Measurements from ENCODE around the gene FBXO45.
"Not testable (repeated sequence)": the region's sequence is repeated elsewhere in the genome, so short reads cannot be mapped to it uniquely, and the experiment has no call there.

Gene FBXO45

GRCh38 chr3:196569003-196569516 is 600 bp downstream of the FBXO45 start:
- H3K4me3 ChIP-seq (ENCODE audit: low read depth, low read length) = peak overlapping the region; percentile 71

GRCh38 chr3:196570332-196570731 is 1.9 kb downstream of the FBXO45 start:
- H3K27ac ChIP-seq; H3K27me3 ChIP-seq (ENCODE audit: control insufficient read depth, insufficient read depth, low read length); H3K9ac ChIP-seq; H3K9me3 ChIP-seq (ENCODE audit: control insufficient read depth, low read length); H2AFZ ChIP-seq; H3K4me1 ChIP-seq; H3K4me2 ChIP-seq (ENCODE audit: low read length); H3K4me3 ChIP-seq (ENCODE audit: low read depth, low read length); H3K36me3 ChIP-seq (ENCODE audit: control insufficient read depth, insufficient read depth, low read length): not testable (repeated sequence)
- peaks cover 41% of the 10 kb centered on the region for H3K79me2 ChIP-seq

More at GRCh38 chr3:196569003-196569516, 600 bp downstream of the FBXO45 start:
- H3K4me2 ChIP-seq (ENCODE audit: low read length) = peak overlapping the region; percentile 61
- no peaks in the 10 kb centered on the region for H3K9me3 ChIP-seq (ENCODE audit: control insufficient read depth, low read length)
- peaks cover 33% of the 10 kb centered on the region for H3K79me2 ChIP-seq
- TF ChIP-seq CTCF (IDR thresholded peaks at IDR 0.05) = no peak
- H3K27me3 ChIP-seq (ENCODE audit: control insufficient read depth, insufficient read depth, low read length) = no peaks in the 10 kb centered on the region
- H3K4me1 ChIP-seq = peaks cover 4% of the 10 kb centered on the region
- H3K9ac ChIP-seq = no peak overlapping the region
- H2AFZ ChIP-seq = peak overlapping the region; percentile 77
- no peaks in the 10 kb centered on the region for H3K36me3 ChIP-seq (ENCODE audit: control insufficient read depth, insufficient read depth, low read length)
- H3K27ac ChIP-seq = peak overlapping the region; percentile 60

- Histone ChIP-seq H3K9ac (no peak overlapping the region), H3K79me2 (peaks cover 45% of the 10 kb centered on the region), H3K36me3 (ENCODE audit: control insufficient read depth, insufficient read depth, low read length) (no peaks in the 10 kb centered on the region), H3K9me3 (ENCODE audit: control insufficient read depth, low read length) (no peaks in the 10 kb centered on the region), H2AFZ (no peak overlapping the region), H3K27me3 (ENCODE audit: control insufficient read depth, insufficient read depth, low read length) (no peaks in the 10 kb centered on the region), H3K4me1 (peaks cover under 1% of the 10 kb centered on the region), H3K27ac (no peak overlapping the region), H3K4me2 (ENCODE audit: low read length) (no peak overlapping the region), H3K4me3 (ENCODE audit: low read depth, low read length) (no peak overlapping the region)
- TF ChIP-seq CTCF (IDR thresholded peaks at IDR 0.05) = no peak
Measured at GRCh38 chr3:196572389-196572788, 3.9 kb downstream of the FBXO45 start.

GRCh38 chr3:196585044-196585757 is 16.7 kb downstream of the FBXO45 start:
- H3K9ac ChIP-seq = no peak overlapping the region
- no peak overlapping the region for H3K4me3 ChIP-seq (ENCODE audit: low read depth, low read length)
- H3K27ac ChIP-seq = no peak overlapping the region
- no peak for TF ChIP-seq CTCF (IDR thresholded peaks at IDR 0.05)
- H2AFZ ChIP-seq = no peak overlapping the region
- no peaks in the 10 kb centered on the region for H3K27me3 ChIP-seq (ENCODE audit: control insufficient read depth, insufficient read depth, low read length)
- no peaks in the 10 kb centered on the region for H3K79me2 ChIP-seq
- H3K4me1 ChIP-seq = no peaks in the 10 kb centered on the region
- no peaks in the 10 kb centered on the region for H3K36me3 ChIP-seq (ENCODE audit: control insufficient read depth, insufficient read depth, low read length)
- no peak overlapping the region for H3K4me2 ChIP-seq (ENCODE audit: low read length)
- H3K9me3 ChIP-seq (ENCODE audit: control insufficient read depth, low read length) = no peaks in the 10 kb centered on the region

GRCh38 chr3:196590279-196590678 is 21.8 kb downstream of the FBXO45 start:
- Histone ChIP-seq H3K4me1 (no peaks in the 10 kb centered on the region), H3K9ac (no peak overlapping the region), H2AFZ (no peak overlapping the region), H3K4me2 (ENCODE audit: low read length) (no peak overlapping the region), H3K79me2 (no peaks in the 10 kb centered on the region), H3K4me3 (ENCODE audit: low read depth, low read length) (no peak overlapping the region), H3K9me3 (ENCODE audit: control insufficient read depth, low read length) (no peaks in the 10 kb centered on the region), H3K27me3 (ENCODE audit: control insufficient read depth, insufficient read depth, low read length) (no peaks in the 10 kb centered on the region), H3K36me3 (ENCODE audit: control insufficient read depth, insufficient read depth, low read length) (no peaks in the 10 kb centered on the region), H3K27ac (no peak overlapping the region)
- no peak for TF ChIP-seq CTCF (IDR thresholded peaks at IDR 0.05)
